CMK (cell line): ENCODE data around the gene MAP6.
"Not testable (repeated sequence)": the region's sequence is repeated elsewhere in the genome, so short reads cannot be mapped to it uniquely, and the experiment has no call there.

ENCODE experiments used
- DNase-seq: peaks from one replicate; pipeline ENCODE4 v3.0.0-alpha.2; 2010; ENCODE audit warnings: low read depth

MAP6 gene

DNA sequence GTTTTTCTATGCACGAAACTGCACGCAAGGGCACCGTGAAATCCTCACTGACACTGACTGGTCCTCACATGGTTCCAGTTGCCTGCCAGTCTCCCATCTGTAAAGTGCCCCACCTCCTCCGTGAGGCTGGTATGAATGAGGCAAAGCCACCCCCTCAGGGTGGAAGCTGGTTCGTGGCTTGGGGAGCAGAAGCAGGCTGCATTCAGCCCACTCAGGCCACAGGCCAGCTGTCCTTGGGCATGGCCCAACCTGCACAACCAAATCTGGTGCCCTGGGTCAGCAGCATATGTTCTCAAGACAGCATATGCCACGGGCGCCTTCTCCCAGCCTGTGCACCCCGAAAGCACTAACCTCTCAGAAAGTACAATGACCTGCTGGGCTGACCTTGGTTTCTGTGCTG is 77.5 kb downstream of the MAP6 start:
- DNase-seq, result no peak

DNA sequence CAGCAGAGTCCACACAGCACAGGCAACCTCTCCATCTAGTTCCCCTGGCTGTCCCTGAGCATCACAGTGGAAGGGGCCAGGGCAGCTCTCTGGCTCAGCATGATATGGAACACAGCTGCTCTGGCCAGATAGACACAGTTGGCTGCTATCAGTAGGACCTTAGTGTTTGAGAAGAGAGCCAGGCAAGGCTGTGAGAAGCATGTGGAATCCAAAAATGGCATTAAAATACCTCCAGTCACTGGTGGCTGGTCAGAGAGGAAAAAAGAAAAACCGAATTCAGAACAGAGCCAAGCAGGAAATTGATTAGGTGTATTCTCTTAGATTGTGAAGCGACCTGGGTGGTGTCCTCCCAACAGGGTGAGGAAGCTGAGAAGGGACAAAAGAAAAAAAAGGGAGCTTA is 78.9 kb downstream of the MAP6 start:
- DNase-seq, result peak; percentile 92

DNA sequence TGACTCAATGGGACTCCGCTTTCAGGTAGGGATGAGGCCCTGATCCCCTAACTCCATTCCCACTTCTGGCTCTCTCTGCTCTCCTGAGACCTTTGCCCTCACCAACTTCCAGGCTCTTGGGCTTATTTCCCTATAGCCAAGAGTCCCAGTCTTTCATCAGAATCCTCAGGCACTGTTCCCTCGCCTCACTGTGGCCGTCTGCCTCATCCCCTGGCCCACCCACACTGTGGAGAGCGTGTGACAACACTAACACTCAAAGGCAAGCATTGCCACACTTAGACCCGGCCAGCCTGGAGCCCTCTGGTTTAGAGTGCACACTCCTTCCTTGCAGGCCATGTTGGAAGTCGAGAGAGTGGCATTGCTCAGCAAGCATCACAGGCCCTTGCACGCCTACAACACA is 79.8 kb downstream of the MAP6 start:
- DNase-seq, result no peak

DNA sequence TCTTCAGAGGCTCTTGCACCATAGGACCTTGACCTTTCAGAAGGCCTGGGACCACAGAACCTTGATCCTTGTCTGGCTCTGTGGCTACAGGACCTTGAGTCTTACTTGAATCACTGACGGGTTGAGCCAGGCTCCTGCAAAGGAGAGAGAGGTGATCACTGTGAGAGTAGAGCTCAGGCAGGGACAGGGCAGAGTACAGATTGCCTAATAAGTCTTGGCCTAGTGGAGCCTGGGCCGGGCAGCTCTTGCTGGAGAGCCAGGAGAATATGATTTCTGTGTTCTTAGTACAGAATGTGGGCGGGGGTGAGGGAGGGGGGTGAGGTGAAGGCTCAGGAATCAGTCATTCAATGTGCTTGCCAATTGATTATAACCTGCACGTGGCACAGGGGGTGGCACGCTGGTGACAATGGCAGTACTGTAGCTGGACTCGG is 80.8 kb downstream of the MAP6 start:
- no peak for DNase-seq

DNA sequence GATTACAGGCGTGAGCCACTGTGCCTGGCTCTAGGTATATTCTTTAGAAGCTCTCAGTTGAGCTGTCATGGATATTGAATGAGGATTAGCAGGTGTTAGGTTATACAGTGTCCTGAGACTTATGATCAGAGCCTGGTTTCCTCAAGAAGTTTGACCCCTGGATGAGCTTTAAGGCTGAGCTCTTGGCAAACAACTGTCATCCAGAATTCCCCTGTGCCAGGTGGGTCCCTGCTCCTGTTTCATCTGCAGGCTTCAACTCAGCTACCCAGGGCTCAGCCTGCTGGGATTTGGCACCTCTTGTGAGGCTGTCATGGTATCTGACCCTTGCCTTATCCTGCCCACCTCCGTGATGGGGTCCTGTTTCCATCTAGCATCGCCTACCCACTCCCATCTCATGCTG is 82.4 kb downstream of the MAP6 start:
- no peak for DNase-seq

DNA sequence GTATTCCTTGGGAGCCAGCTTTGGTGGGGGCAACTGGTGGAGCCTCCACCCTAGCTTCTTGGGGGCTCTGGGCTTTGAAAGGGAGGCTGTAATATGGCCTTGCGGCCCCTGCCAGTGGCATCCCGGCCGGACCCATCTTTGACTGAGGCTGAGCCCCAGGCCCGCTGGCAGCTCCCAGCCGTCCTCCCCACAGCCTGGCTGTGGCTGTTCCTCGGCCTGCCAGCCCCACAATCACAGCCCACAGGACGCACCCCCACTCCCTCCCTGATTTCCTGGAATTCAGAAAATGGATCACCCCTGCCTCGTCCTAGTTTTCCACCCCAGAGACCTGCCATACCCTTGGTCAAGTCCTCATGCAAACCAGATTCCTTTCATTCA is 83.6 kb downstream of the MAP6 start:
- no peak for DNase-seq

DNA sequence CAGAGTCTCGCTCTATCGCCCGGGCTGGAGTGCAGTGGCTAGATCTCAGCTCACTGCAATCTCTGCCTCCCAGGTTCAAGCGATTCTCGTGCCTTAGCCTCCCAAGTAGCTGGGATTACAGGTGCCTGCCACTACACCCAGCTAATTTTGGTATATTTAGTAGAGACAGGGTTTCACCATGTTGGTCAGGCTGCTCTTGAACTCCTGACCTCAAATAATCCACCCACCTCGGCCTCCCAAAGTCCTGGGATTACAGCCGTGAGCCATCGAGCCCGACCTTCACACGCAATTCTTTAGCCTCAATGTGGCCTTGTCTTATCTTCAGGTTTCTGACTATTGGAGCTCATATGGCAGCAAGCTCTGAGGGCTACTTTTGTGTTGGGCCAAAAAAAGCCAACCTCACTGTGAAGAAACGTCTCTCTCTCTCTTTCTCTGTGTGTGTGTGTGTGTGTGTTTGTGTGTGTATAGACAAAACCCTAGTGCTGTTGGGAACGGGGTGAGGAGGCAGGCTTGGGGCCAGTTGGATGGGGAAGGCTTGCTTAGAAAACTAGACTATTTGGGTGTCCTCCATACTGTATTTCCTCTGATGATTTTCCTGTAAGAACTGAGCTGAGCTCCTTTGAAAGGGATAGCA is 84.1 kb downstream of the MAP6 start:
- DNase-seq, result not testable (repeated sequence)

DNA sequence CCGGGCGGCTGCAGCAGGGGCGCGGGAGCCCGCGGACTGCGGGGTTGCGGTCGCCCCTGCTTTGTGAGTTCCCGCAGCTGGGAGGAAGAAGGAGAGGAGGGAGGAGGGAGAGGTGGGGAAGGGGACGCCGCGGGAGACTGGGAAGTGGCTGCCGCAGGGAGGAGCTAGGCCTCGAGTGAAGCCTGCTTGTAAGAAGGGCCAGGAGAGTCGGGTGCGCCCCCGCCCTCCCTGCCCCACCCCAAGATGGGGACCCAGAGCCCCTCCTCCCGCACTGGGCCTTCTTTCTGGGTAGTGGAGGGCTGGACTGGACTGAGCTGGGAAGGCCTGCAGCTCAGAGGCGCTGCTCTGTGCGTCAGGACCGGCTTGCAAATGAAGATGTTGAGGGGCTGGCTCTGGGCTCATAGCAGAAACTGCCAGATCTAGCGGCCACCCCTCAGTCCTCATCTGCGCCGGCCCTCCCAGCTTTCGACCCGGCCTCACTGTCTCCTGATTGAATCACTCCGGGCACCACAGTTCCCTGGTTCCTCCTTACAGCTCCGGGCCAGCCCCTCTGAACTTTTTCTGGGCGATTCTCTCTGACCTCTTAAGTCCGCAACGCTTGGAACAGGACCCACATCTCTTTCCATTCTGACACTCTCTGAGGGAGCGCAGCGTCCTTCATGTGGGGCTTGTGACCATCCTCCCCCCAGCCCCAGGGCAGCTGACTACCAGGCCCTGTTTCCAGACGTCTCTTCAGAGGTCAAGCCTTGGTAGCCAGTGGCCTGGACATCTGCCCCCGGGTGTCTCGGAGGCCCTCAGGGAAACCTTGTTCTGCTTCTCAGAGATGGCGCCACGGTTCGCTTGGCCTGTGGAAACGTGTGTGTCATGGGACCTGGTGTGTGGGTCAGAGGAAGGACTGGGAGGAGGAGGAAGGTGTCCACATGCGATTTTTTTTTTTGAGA is 84.8 kb downstream of the MAP6 start:
- DNase-seq, result peak; percentile 89

DNA sequence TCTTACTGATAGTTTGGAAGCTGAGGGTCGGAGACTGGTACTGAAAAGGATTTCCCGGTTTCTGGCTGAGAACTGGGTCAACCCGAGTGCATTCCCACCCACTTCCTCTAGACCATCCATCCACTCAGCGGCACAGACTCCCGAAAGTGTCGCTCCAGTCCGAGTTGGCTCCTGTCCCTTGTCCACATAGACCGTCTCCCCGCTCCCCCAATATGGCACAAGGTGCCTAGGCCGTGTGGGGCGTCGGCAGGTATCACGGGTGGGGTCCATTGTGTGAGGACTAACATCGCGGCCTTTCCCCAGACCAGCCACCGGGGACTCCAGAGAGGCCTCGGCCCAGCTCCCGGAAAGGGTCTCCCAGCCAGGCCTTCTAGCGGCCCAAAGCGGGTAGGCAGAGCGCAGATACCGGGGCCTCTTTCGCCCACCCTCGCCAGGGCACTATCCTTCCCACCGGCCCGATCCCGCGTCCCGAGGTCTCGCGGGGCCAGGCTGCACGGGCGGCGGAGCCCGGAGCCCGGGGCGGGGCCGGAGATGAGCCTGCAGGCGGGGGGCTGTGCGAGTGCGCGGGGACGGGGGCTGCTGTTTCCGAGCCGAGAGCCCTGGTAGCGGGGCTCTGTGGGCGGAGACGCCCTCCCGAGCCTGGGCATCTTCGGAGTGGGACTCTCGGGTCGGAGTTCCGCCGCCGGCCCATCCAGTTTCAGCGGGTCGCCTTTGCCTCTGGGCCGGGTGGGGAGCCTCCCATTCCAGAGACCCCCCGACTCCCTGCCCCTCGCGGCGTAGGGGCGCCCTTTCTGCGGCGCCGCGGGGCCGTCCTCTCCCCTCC is 85.7 kb downstream of the MAP6 start:
- peak; percentile 78 for DNase-seq

DNA sequence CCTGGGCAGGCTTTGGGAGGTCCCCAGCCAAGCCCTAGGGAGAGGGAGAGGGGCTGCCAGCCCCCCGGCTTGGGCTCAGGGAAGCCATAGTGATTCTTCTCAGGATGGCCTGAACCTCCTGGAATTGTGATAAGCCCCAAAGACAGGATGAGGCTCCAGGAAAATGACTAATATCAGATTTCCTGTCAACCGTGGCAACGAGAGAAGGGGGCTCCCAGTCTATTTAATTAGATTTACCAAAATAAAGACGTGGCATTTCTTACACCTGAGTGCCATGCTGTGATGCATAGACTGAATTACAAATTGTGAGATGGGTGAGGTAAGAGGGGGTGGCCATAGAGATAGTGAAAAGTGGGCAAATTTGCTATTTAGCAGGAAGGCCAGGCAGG is 86.3 kb downstream of the MAP6 start:
- DNase-seq, result no peak

DNA sequence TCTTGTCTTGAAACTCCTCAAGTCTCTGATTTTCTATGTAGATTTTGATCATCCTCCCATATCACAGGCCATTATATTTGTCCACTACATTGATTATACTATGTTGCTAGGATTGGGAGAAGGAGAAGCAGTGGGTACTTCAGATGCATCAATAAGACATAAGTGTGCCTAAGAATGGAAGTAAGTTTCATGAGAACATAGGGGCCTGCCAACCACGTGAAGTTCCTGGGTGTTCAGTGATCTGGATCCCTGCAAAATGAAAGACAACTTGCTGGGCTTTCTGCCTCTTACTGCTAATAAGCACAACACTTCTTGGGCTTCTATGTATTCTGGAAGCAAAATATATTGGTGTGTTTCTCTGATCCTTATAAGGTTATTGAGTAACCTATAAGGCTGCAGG is 89.0 kb downstream of the MAP6 start:
- DNase-seq, result no peak

DNA sequence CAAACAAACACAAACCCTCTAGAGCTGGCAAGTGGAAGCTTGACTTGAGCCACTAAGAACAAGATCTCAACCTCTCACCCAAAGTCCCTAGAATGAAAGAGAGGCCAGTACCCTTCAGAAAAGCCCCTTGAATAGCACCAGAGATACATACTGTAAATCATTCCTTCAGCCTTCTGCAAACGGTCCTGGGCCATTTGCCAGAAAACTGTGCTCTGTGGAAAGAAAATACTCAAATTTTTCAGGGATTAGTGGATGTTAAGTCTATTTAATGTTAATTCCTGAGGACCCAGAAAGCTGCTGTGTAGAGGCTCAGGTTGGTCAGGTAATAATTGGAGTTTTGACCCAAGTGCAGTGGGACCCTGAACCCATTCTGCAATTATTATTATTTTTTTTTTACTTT is 89.9 kb downstream of the MAP6 start:
- no peak for DNase-seq

DNA sequence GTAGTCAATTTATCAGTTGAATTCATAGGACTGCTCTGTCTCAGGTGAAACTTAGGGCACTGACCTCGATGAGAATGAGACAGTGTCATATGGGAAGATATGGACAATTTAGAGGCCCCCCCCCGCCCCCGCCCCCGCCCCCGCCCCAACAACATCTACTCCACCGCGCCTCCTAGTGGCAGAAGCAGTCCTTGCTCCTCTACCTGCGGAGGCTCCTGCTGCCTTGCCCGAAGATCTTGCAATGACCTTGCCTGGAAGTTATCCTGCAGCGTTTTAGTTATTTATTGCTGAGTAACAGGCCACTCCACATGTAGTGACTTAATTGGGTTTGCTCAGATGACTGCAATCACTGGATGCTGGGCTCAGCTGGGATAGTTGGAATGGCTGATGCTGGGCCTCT is 91.6 kb downstream of the MAP6 start:
- DNase-seq, result no peak

DNA sequence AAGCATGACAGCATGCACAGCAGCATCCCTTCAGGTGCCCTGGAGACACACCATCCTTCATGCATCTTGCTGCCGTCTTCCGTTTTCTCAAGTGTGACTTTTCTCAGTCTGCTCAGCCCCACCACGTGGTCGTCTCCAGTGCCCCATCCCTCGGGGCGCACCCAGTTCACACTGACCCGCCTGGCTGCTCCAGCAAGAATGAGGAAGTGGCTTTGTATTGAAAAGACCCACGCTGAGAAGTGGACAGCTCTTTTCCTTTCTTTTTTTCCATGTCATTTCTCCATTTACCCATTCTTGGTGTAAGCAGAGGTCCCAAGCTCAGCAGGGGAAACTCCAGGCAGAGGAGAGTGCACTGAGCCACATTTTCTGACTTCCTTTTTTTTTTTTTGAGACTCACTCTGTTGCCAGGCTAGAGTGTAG is 92.3 kb downstream of the MAP6 start:
- no peak for DNase-seq

DNA sequence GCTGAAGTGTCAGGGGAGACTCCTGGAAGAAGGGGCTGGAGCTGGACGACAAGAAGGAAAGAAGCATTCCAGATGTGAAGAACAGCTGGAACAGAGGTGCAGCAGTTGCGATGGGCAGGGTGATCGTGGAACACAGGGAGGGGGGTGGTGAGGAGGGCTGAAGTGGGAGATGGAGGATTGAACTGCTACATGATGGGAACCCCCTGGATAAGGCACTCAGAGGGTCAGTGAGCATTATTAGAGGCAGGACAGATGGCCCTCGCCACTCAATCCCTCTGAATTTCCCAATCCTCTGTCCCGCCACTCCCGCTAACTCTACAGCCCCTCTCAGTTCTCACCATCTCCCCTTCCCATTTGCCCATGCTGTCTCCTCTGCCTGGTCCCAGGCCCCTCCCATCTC is 92.8 kb downstream of the MAP6 start:
- no peak for DNase-seq

DNA sequence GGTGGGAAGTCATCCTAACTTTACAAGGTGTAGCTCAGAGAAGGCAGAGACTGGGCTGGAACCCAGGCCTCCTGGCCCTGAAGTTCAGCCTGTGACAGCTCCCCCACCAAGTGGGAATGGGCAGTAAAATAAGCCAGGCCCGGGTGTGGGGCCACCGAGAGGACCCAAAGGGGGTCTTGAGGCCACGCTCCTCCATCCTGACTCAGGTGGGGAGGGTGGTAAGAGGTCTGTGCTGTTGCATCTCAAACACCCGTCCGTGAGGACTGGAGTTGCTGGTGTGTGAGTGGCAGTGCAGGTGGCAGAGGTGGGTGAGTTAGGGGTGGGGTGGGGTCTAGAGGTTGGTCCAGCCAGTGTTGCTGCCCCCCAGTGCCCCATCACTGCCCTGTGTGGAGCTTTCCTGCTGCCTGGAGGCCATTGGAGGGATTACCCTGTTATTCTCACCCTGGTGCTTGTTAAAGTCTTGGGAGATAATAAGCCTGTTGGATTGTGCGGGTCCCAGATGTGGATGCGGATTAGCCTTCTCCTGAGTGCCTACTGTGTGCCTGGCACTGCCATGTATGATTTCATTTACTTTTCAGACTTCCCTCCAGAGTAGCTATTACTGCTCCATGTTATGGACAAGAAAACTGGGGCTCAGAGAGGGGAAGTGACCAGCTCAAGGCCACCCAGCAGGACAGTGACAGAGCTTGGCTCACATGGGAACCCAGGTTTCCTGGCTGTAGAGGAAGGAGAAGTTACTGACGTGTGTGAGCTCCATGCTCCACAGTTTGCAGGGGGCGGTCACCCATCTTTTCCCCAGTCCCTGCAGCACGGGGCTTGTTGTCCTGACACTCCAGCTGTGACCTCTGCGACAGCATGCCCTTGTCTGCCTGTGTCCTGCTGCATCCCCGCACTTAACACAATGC is 93.9 kb downstream of the MAP6 start:
- DNase-seq, result no peak

DNA sequence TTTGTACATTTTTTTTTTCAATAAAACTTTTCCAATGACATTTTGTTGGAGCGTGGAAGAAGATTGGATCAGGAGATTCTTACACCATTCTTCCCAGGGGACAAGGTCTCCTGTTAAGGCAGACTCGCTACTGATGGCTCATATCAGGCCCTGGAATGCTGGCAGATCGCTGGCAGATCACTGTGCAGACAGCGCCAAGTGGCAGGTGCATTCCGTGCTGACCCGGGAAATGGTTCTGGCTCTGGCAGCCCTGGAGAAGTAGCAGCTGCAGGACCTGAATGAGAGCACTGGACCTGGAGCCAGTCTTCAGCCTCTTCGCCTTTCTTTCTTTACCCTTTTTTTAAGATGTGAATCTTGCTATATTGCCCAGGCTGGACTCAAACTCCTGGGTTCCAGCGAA is 96.1 kb downstream of the MAP6 start:
- DNase-seq, result no peak

DNA sequence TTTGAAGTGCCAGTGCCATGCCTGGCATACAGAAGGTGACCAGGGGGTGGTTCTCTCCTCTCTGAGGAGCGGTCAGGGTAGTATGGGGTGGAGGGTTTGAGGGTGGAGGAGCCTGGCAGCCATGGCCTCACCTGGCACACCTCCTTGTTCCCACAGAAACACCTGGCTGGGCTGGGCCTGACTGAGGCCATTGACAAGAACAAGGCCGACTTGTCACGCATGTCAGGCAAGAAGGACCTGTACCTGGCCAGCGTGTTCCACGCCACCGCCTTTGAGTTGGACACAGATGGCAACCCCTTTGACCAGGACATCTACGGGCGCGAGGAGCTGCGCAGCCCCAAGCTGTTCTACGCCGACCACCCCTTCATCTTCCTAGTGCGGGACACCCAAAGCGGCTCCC is 97.2 kb downstream of the MAP6 start:
- no peak for DNase-seq

DNA sequence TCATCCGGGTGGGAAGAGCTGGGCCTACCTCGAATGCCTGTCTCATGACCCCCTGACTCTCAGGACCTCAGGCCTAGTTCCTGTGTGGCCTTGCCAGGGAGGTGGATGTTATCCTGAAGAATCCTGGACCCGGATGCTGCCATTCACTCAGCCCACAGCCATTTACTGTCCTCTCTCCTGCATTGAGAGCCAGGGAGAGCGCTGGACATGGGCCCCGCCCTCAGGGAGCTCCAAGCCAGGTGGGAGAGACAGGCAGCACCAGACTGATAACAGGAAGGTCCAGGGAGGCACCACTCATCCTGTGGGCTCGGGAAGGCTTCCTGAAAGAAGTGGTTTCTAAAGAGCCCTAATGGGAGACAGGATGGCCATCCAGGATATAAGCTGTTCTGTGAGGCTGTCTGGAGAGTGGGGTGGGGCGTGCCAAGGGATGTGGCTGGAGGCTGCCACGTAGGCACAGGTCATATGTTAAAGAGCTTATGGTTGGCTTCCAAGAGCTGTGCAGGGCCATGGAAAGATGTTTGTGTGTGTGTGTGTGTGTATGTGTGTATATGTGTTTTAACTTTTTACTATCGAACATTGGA is 98.2 kb downstream of the MAP6 start:
- DNase-seq, result no peak

DNA sequence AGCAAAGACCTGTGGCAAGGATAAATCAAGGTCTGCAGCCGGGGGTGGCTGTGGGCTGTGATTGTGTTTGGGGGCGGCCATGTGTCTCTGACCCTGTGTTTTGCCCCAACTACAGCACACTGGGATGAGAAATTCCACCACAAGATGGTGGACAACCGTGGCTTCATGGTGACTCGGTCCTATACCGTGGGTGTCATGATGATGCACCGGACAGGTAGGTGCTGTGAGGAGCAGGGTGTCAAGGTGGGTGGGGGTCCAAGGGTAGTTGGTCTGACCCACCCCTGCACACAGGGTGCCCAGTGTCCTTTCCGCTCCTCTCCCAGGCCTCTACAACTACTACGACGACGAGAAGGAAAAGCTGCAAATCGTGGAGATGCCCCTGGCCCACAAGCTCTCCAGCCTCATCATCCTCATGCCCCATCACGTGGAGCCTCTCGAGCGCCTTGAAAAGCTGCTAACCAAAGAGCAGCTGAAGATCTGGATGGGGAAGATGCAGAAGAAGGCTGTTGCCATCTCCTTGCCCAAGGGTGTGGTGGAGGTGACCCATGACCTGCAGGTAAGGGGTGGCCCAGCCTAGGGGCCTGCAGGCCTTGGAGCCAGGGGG is 100.1 kb downstream of the MAP6 start:
- no peak for DNase-seq

DNA sequence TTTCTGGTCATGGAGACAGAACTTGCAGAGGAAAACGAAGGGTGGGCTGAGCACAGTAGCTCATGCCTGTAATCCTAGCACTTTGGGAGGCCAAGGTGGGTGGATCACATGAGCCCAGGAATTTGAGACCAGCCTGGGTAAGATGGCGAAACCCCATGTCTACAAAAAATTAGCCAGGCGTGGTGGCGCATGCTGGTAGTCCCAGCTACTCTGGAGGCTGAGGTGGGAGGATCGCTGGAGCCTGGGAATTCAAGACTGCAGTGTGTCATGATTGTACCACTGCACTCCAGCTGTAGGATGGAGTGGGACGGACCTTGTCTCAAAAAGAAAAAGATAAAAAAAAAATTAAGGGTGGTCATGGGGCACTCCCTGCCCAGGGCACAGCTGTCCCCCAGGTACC is 100.9 kb downstream of the MAP6 start:
- DNase-seq, result no peak
